Skeletal muscle satellite cell (primary cell): ENCODE measurements around the gene SAMD15.

Source experiments
- H3K27me3 ChIP-seq: 2 replicates; pipeline ENCODE4 v1.7.0; 2013; ENCODE audit warnings: low read length; ENCODE audit not compliant: control insufficient read depth, insufficient read depth
- H3K36me3 ChIP-seq: 2 replicates; pipeline ENCODE4 v1.7.0; 2013; ENCODE audit warnings: mild to moderate bottlenecking, control low read depth, low read length; ENCODE audit not compliant: insufficient read depth
- H3K4me1 ChIP-seq: 2 replicates; pipeline ENCODE4 v1.7.0; 2013; ENCODE audit warnings: low read length; ENCODE audit not compliant: control insufficient read depth, insufficient read depth
- H3K4me2 ChIP-seq: 2 replicates; pipeline ENCODE4 v1.7.0; 2013; ENCODE audit warnings: mild to moderate bottlenecking, low read length
- H3K4me3 ChIP-seq: 2 replicates; pipeline ENCODE4 v1.7.0; 2013; ENCODE audit warnings: low read length
- H3K9ac ChIP-seq: 2 replicates; pipeline ENCODE4 v1.7.0; 2013; ENCODE audit warnings: mild to moderate bottlenecking, low read depth, low read length, moderate library complexity
- H3K9me3 ChIP-seq: replicated peaks from 2 replicates; pipeline ENCODE4 v1.7.0; 2013; ENCODE audit warnings: mild to moderate bottlenecking, control low read depth, low read length

SAMD15 gene

DNA sequence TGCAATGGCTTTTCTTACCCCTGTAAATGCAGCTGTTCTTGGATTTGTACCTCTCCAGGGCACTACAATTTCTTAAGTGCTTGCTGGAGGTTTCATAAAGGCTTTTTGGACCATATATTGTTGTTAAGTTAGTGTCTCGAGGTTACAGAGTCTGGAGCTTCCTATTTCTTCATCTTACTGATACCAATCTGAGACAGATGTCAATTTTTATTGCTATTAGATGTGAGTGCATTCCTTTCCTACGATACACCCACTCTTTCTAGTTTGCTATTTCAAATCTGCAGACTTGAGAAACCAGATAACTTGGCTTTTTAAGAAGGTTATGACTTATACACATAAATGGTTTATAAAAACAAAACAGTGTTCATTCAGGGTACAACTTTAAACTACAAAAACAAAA lies 44.0 kb downstream of the SAMD15 start:
- Histone ChIP-seq H3K4me2 (no peak overlapping the region), H3K27me3 (no peaks in the 10 kb centered on the region), H3K36me3 (peaks cover 26% of the 10 kb centered on the region), H3K9ac (no peak overlapping the region), H3K4me1 (peaks cover 9% of the 10 kb centered on the region), H3K9me3 (no peaks in the 10 kb centered on the region), H3K4me3 (no peak overlapping the region)

DNA sequence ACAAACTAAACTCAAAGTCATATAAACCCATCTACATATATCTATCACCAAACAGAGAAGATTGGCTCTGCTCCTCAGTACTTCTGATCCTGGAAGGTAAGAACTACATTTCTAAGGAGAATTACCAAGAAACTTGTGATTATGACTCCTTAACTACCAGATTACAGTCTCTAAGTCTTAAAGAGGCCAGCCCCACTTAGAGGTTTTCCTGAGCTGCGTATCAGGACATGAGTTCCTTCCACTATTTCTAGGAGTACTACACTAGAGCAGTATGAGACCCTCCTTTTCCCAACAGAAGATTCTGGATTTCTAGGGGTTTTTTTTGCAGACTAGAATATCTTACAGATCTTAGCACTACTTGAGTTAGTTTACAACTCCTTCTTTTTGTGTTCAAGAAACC lies 46.2 kb downstream of the SAMD15 start, which contains the start of gene NOXRED1:
TSS of gene NOXRED1 (minus strand) at position 101 of the 400 bp plus-strand sequence. CDS start 634 bp downstream, outside the sequence.
- Histone ChIP-seq H3K9ac (no peak within 1 kb of the TSS), H3K36me3 (peaks cover 47% of the 10 kb centered on the region), H3K4me3 (no peak within 1 kb of the TSS), H3K27me3 (no peaks in the 10 kb centered on the region), H3K9me3 (no peaks in the 10 kb centered on the region), H3K4me2 (no peak within 1 kb of the TSS), H3K4me1 (peaks cover 9% of the 10 kb centered on the region)

DNA sequence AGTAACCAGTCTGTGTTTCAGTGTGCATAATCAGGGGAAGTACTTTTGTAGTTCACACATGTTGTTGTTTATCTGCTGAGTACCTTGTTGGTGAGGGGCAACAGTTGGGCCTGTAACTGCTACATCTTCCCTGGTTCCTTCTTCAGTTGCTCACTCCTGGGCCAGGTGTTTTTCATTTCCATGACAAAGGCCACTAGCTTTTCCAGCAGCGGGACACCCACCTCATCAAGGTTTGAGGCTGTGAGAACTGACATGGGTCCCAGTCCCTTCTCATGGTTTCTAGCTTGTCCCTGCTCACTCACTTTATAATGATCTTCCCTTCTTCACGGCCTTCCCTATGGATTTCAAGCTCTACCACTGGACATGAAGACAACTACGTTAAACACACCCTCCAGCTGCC lies 47.7 kb downstream of the SAMD15 start:
- no peaks in the 10 kb centered on the region for H3K27me3 ChIP-seq
- H3K9me3 ChIP-seq = no peaks in the 10 kb centered on the region
- no peak overlapping the region for H3K4me2 ChIP-seq
- no peak overlapping the region for H3K4me3 ChIP-seq
- peaks cover 9% of the 10 kb centered on the region for H3K4me1 ChIP-seq
- H3K36me3 ChIP-seq = peaks cover 61% of the 10 kb centered on the region
- H3K9ac ChIP-seq = no peak overlapping the region

DNA sequence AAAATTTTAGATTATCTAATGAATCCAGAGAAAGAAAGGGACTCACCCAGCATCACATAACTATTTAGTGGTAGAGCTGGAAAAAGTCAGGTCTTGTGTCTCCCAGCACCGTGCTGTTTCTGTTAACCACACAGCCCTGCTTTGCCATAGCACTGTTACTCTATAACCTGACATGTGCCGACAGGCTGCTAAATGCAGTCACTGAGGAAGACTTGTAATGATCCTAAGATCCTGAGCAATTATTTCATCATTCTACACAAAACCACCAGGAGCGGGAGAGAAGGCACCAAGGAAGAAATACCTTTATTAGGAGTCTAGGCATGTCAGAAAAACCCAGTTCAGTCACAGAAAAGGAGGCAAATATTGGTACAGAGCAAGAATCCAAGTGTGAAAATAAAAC lies 49.2 kb downstream of the SAMD15 start:
- Histone ChIP-seq H3K4me3 (no peak overlapping the region), H3K36me3 (peaks cover 71% of the 10 kb centered on the region), H3K27me3 (no peaks in the 10 kb centered on the region), H3K9me3 (no peaks in the 10 kb centered on the region), H3K4me2 (no peak overlapping the region), H3K9ac (no peak overlapping the region), H3K4me1 (peaks cover 5% of the 10 kb centered on the region)

DNA sequence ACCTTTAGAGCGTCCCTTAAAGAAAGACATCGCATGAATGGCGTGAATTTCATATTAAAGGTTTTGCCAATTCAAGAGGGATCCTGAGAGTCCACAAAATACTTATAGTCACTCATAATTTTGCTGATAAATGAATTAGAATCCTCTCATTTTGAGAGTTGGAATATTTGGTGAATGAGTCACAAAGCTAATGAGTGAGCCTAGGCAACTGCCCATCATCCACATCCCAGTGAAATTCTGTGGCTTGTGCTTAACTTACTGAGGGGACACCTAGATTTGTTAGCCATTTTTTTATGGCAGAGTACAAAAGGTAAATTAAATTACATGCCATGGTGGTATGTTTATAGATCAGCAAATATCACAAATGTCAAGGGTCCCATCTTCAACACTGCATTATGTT lies 58.9 kb downstream of the SAMD15 start:
- Histone ChIP-seq H3K27me3 (no peaks in the 10 kb centered on the region), H3K4me2 (no peak overlapping the region), H3K4me1 (no peaks in the 10 kb centered on the region), H3K36me3 (peaks cover 61% of the 10 kb centered on the region), H3K9me3 (no peaks in the 10 kb centered on the region), H3K4me3 (no peak overlapping the region), H3K9ac (no peak overlapping the region)

DNA sequence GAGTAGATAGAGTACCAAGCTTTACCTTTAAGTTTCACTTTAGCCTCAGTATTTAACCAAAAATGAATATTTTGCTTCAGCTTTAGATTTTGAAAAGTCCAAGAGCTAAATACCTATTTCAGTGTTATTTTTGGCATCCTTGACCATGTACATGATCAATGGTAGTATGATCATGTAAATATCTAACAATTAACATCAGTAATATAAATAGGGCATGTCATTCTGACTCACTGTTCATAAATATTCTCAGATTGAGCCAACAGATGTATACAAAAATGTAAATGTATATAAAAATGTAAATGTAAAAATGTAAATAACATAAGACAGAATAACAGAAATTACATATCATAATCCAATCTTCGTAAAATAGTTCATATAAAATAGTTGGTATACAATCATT lies 61.4 kb downstream of the SAMD15 start:
- no peaks in the 10 kb centered on the region for H3K4me1 ChIP-seq
- H3K27me3 ChIP-seq = no peaks in the 10 kb centered on the region
- H3K36me3 ChIP-seq = peaks cover 73% of the 10 kb centered on the region
- no peak overlapping the region for H3K4me3 ChIP-seq
- H3K4me2 ChIP-seq = no peak overlapping the region
- no peaks in the 10 kb centered on the region for H3K9me3 ChIP-seq
- no peak overlapping the region for H3K9ac ChIP-seq

DNA sequence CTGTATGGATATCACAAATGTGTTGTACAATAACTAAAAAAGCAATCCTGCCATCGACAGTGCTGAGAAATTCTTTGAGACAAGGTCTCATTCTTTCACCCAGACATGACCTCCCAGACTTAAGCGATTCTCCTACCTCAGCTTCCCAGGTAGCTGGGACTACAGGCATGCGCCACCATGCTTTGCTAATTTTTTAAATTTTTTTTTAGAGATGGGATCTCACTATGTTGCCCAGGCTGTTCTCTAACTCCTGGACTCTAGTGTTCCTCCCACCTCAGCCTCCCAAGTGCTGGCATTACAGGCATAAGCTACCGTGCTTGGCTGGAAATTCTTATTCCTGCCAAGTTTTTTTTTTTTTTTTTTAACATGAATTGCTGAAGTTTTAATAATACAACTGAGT lies 62.7 kb downstream of the SAMD15 start:
- Histone ChIP-seq H3K9ac (no peak overlapping the region), H3K4me2 (no peak overlapping the region), H3K4me3 (no peak overlapping the region), H3K4me1 (no peaks in the 10 kb centered on the region), H3K36me3 (peaks cover 68% of the 10 kb centered on the region), H3K27me3 (no peaks in the 10 kb centered on the region), H3K9me3 (no peaks in the 10 kb centered on the region)
